Measurements from ENCODE around the gene CYBC1.

- TF ChIP-seq CTCF (IDR thresholded peaks at IDR 0.05): no peak
- no peak for TF ChIP-seq RAD21 (conservative IDR thresholded peaks at IDR 0.05 in 1 of 2, IDR thresholded peaks at IDR 0.05 in 1 of 2)
- no peak for TF ChIP-seq JUNB (IDR thresholded peaks at IDR 0.05)
- no peak for TF ChIP-seq SMC3 (IDR thresholded peaks at IDR 0.05)
- no peak for TF ChIP-seq POLR2AphosphoS2 (conservative IDR thresholded peaks at IDR 0.05; ENCODE audit: low read length)
- no peak for TF ChIP-seq ZFP36 (IDR thresholded peaks at IDR 0.05; ENCODE audit: borderline replicate concordance, partially characterized antibody)
- TF ChIP-seq REST (IDR thresholded peaks at IDR 0.05): no peak
- no peak for TF ChIP-seq ELK1 (IDR thresholded peaks at IDR 0.05; ENCODE audit: low read depth, low read length)
- TF ChIP-seq HMGXB4 (CRISPR knock-in tag; IDR thresholded peaks at IDR 0.05; ENCODE audit: borderline replicate concordance): no peak
- no peak for TF ChIP-seq JUN (IDR thresholded peaks at IDR 0.05)
- no peak for TF ChIP-seq ATOH8 (CRISPR knock-in tag; IDR thresholded peaks at IDR 0.05; ENCODE audit: low read depth)
- TF ChIP-seq USF2 (IDR thresholded peaks at IDR 0.05): no peak
- no peak for TF ChIP-seq CHD2 (IDR thresholded peaks at IDR 0.05; ENCODE audit: low read length, partially characterized antibody)
- TF ChIP-seq CHD4 (IDR thresholded peaks at IDR 0.05; ENCODE audit: borderline replicate concordance): no peak
Measured at GRCh38 chr17:82443465-82444283, 6.9 kb downstream of the CYBC1 start.
